GM12878 (cell line): ENCODE results near the gene FNDC3A.

Experiments used
- ATF2 ChIP-seq: IDR thresholded peaks from 2 replicates; pipeline ENCODE4 v1.6.1; 2012; ENCODE audit warnings: low read length, inconsistent platforms
- ATF7 ChIP-seq: fragments of 450-650 bp; IDR thresholded peaks from 2 replicates; pipeline ENCODE4 v1.6.1; 2016; ENCODE audit warnings: low read depth, mild to moderate bottlenecking
- CEBPB ChIP-seq, 2 experiments: fragments of 150-350 bp in 1 of 2; IDR thresholded peaks; 2 replicates each; pipeline ENCODE4 v1.6.1; 2012 to 2014; ENCODE audit warnings: low read depth in 2 of 2, low read length in 2 of 2, borderline replicate concordance in 1 of 2, inconsistent platforms in 1 of 2
- CEBPZ ChIP-seq: fragments of 150-350 bp; IDR thresholded peaks from 2 replicates; pipeline ENCODE4 v1.6.1; 2016; ENCODE audit warnings: low read depth, low read length
- EZH2 ChIP-seq: IDR thresholded peaks from 2 replicates; pipeline ENCODE4 v1.6.1; 2012; ENCODE audit warnings: low read depth, mild to moderate bottlenecking, control low read depth, inconsistent platforms, low read length, borderline replicate concordance; ENCODE audit not compliant: control insufficient read depth
- POLR2A ChIP-seq: IDR thresholded peaks from 2 replicates; pipeline ENCODE4 v1.6.1; 2011; ENCODE audit warnings: low read depth, mild to moderate bottlenecking, low read length
- RCOR1 ChIP-seq: conservative IDR thresholded peaks from 2 replicates; pipeline ENCODE4 v1.6.1; 2012; ENCODE audit warnings: low read depth, low read length, improper control_type of control experiment
- YY1 ChIP-seq: IDR thresholded peaks from 2 replicates; pipeline ENCODE4 v1.6.1; 2011; ENCODE audit warnings: low read depth, mild to moderate bottlenecking, low read length
- TF ChIP-seq, protein P1 (sequence below), 3 experiments: IDR thresholded peaks in 2 of 3; conservative IDR thresholded peaks in 1 of 3; 2 replicates each; pipeline ENCODE4 v1.5.1; 2011; ENCODE audit warnings: low read depth in 3 of 3, low read length in 3 of 3, mild to moderate bottlenecking in 3 of 3, control low read depth in 2 of 3, moderate library complexity in 2 of 3, inconsistent platforms in 1 of 3, mixed read lengths in 1 of 3; ENCODE audit not compliant: control insufficient read depth in 2 of 3, insufficient read depth in 1 of 3; ENCODE audit errors: extremely low read depth in 1 of 3

DNA sequence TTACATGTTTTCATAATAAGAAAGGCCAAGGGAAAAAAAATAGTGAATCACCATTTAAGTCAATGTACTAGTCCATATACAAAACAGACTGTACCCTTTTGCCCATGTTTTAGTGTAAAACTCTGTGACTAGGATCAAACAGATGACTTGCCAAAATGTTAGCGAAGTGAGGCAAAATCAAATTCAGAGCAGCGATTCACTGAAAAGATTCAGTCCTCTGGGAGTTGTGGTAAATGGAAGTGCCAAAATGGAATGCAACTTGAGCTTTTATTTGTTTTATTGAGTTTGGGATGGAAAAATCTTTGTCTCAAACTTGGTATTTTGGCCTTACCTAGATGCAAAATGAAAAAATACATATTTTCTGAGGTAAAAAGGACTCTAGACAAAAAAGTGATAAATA, 281.1 kb downstream of the FNDC3A start:
- TF ChIP-seq CEBPZ (no peak), POLR2A (no peak), RCOR1 (no peak), ATF7 (no peak), EZH2 (no peak), CEBPB (IDR thresholded peaks at IDR 0.05; ENCODE audit: borderline replicate concordance in 1 of 2, low read depth in 2 of 2, low read length in 2 of 2) (no peak), ATF2 (no peak), YY1 (no peak)
- TF ChIP-seq, protein P1, sequence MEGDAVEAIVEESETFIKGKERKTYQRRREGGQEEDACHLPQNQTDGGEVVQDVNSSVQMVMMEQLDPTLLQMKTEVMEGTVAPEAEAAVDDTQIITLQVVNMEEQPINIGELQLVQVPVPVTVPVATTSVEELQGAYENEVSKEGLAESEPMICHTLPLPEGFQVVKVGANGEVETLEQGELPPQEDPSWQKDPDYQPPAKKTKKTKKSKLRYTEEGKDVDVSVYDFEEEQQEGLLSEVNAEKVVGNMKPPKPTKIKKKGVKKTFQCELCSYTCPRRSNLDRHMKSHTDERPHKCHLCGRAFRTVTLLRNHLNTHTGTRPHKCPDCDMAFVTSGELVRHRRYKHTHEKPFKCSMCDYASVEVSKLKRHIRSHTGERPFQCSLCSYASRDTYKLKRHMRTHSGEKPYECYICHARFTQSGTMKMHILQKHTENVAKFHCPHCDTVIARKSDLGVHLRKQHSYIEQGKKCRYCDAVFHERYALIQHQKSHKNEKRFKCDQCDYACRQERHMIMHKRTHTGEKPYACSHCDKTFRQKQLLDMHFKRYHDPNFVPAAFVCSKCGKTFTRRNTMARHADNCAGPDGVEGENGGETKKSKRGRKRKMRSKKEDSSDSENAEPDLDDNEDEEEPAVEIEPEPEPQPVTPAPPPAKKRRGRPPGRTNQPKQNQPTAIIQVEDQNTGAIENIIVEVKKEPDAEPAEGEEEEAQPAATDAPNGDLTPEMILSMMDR (IDR thresholded peaks at IDR 0.05 in 2 of 3, conservative IDR thresholded peaks at IDR 0.05 in 1 of 3; ENCODE audit: control insufficient read depth in 2 of 3, extremely low read depth in 1 of 3, insufficient read depth in 1 of 3, low read depth in 3 of 3, low read length in 3 of 3) = no peak
